CD4-positive, alpha-beta T cell treated with Interferon gamma for 1 hour (primary cell): ENCODE measurements around the gene ANKRA2.
A peak's percentile ranks its signal among the peaks of the same experiment; 100 is the strongest.
"Not testable (repeated sequence)": the region's sequence is repeated elsewhere in the genome, so short reads cannot be mapped to it uniquely, and the experiment has no call there.

Experiments
- DNase-seq: peaks from one replicate; pipeline ENCODE4 v3.0.0-alpha.2; 2020

The ANKRA2 gene

GRCh38 chr5:73545403-73545779 is 20.0 kb downstream of the ANKRA2 start:
- DNase-seq: no peak

GRCh38 chr5:73544429-73545402 is 20.7 kb downstream of the ANKRA2 start:
- no peak for DNase-seq

GRCh38 chr5:73542020-73542419 is 23.4 kb downstream of the ANKRA2 start:
- no peak for DNase-seq

- no peak for DNase-seq
Measured at GRCh38 chr5:73540192-73540591, 25.2 kb downstream of the ANKRA2 start.

GRCh38 chr5:73539730-73540129 is 25.7 kb downstream of the ANKRA2 start:
- no peak for DNase-seq

GRCh38 chr5:73534971-73535370 is 30.5 kb downstream of the ANKRA2 start:
- DNase-seq: no peak

GRCh38 chr5:73534011-73534644 is 31.3 kb downstream of the ANKRA2 start:
- DNase-seq: no peak

- DNase-seq: no peak
Measured at GRCh38 chr5:73532195-73532594, 33.2 kb downstream of the ANKRA2 start.

- DNase-seq: no peak
Measured at GRCh38 chr5:73531356-73531755, 34.1 kb downstream of the ANKRA2 start.

GRCh38 chr5:73529081-73529480 is 36.4 kb downstream of the ANKRA2 start:
- DNase-seq: no peak

GRCh38 chr5:73528248-73528647 is 37.2 kb downstream of the ANKRA2 start:
- DNase-seq: no peak

- no peak for DNase-seq
Measured at GRCh38 chr5:73525606-73526203, 39.7 kb downstream of the ANKRA2 start.

- no peak for DNase-seq
Measured at GRCh38 chr5:73523861-73524260, 41.6 kb downstream of the ANKRA2 start.

GRCh38 chr5:73522989-73523388 is 42.5 kb downstream of the ANKRA2 start:
- DNase-seq: no peak

GRCh38 chr5:73519531-73520283 is 45.7 kb downstream of the ANKRA2 start:
- peak; percentile 72 for DNase-seq

- DNase-seq: no peak
Measured at GRCh38 chr5:73515232-73515631, 50.2 kb downstream of the ANKRA2 start.

GRCh38 chr5:73514418-73514817 is 51.0 kb downstream of the ANKRA2 start:
- DNase-seq: no peak

- no peak for DNase-seq
Measured at GRCh38 chr5:73513996-73514395, 51.4 kb downstream of the ANKRA2 start.

GRCh38 chr5:73508521-73508920 is 56.9 kb downstream of the ANKRA2 start:
- DNase-seq: not testable (repeated sequence)

GRCh38 chr5:73507062-73507461 is 58.4 kb downstream of the ANKRA2 start:
- DNase-seq: no peak

- DNase-seq: no peak
Measured at GRCh38 chr5:73506459-73506955, 58.9 kb downstream of the ANKRA2 start.
